ENCODE data around the gene TMEM208.

TMEM208 gene

GRCh38 chr16:67183284-67183626 lies 43.7 kb upstream of the TMEM208 start:
- TF ChIP-seq CTCF (IDR thresholded peaks at IDR 0.05; ENCODE audit: insufficient read depth, missing control alignments) = no peak
- no peak for DNase-seq (ENCODE audit: insufficient read length, low spot score)
- FAIRE-seq = no peak

GRCh38 chr16:67183627-67184452 lies 43.1 kb upstream of the TMEM208 start, which contains the start of gene MATCAP1:
MATCAP1 (minus strand) TSS chr16:67183963; CDS start chr16:67180610, 3,353 bp downstream.
- peak; percentile 83 for DNase-seq (ENCODE audit: insufficient read length, low spot score)
- TF ChIP-seq CTCF (IDR thresholded peaks at IDR 0.05; ENCODE audit: insufficient read depth, missing control alignments) = no peak
- FAIRE-seq = no peak

GRCh38 chr16:67184453-67184994 lies 42.4 kb upstream of the TMEM208 start:
- no peak for TF ChIP-seq CTCF (IDR thresholded peaks at IDR 0.05; ENCODE audit: insufficient read depth, missing control alignments)
- FAIRE-seq = no peak
- DNase-seq (ENCODE audit: insufficient read length, low spot score) = no peak

GRCh38 chr16:67184995-67185650 lies 41.8 kb upstream of the TMEM208 start:
- FAIRE-seq (no peak), DNase-seq (ENCODE audit: insufficient read length, low spot score) (no peak)
- TF ChIP-seq CTCF (IDR thresholded peaks at IDR 0.05; ENCODE audit: insufficient read depth, missing control alignments) = peak; percentile 72

GRCh38 chr16:67185651-67186134 lies 41.2 kb upstream of the TMEM208 start:
- no peak for TF ChIP-seq CTCF (IDR thresholded peaks at IDR 0.05; ENCODE audit: insufficient read depth, missing control alignments)
- FAIRE-seq (no peak), DNase-seq (ENCODE audit: insufficient read length, low spot score) (no peak)

- no peak for TF ChIP-seq CTCF (IDR thresholded peaks at IDR 0.05; ENCODE audit: insufficient read depth, missing control alignments)
- no peak for DNase-seq (ENCODE audit: insufficient read length, low spot score)
- FAIRE-seq = no peak
Observed at GRCh38 chr16:67186550-67186950, 40.4 kb upstream of the TMEM208 start.

All from D721Med (cell line).